NCI-H2227 treated with DMSO at 0.1 percent for 48 hours (cell line): Measurements from ENCODE around the gene RAX2.
"Not testable (repeated sequence)": the region's sequence is repeated elsewhere in the genome, so short reads cannot be mapped to it uniquely, and the experiment has no call there.

Experiments used
- DNase-seq: peaks from one replicate; lab custom pipeline; 2025; lab: John Stamatoyannopoulos, UW

RAX2 gene

DNA sequence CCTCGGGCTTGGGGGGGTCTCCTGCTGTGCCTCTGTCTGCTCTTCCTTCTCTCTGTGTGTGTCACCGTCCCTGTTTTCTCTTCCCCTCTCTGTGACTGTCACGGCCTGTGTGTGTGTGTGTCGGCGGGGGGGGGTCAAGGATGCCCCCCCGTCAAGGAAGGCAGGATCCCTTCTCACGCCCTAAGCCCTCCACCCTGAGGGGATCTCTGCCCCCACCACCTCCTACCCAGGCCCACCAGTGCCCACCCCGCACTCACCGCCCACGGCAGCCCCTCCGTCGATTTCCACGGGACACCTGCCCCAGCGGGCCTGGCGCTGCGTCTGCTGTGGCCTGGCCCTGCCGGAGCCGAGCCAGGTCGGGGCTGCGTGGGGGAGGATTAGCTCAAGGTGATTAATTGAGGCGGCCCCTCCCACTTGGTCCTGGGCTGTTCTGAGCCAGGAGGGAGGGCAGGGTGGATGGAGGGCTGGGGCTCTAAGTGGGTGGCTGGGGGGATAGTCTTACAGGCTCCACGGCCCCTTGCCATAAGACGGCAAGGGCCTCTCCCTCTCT, at the start of gene RAX2:
Gene RAX2 (minus strand): TSS at position 323 of the 550 bp plus-strand sequence. CDS start 486 bp downstream, outside the sequence.
- DNase-seq: no peak

DNA sequence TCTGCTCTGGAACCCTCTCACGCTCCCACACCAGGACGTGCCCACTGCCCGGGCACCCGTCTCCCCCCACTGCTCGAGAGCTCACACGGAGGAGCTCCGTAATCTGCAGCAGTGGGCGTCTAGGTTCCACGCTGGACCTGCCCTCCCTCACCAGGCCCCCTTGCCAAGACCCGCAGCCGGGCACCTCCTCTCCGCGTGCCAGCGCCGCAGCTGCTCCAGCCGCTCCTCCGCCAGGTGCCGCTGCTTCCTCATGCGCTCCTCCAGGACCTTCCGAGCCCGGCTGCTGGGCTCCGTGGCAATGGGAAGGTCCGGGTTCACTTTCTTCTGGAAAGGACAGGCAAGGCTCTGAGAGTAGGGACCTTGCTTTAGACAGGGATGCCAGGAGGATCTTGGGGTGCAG, 49.1 kb upstream of the RAX2 start:
- no peak for DNase-seq

DNA sequence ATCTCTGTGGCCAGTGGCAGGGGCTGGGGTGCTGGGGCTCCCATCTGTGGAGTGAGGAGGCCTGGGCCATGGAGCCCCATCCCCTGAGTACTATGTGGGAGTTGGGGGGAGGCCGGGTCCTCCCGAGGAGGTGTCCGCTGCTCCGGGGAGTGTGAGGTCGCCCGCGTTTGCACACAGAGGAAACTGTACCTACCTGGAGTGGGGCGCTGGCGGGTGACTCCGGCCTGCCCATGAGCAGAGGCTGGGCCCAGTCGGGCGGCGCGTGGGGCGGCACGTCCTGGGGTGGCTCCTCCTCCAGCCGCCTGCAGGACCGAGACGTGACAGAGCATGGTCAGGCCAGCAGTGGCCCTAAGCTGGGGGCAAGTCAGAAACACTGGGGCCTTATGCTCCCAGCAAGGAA, 48.0 kb upstream of the RAX2 start:
- no peak for DNase-seq

DNA sequence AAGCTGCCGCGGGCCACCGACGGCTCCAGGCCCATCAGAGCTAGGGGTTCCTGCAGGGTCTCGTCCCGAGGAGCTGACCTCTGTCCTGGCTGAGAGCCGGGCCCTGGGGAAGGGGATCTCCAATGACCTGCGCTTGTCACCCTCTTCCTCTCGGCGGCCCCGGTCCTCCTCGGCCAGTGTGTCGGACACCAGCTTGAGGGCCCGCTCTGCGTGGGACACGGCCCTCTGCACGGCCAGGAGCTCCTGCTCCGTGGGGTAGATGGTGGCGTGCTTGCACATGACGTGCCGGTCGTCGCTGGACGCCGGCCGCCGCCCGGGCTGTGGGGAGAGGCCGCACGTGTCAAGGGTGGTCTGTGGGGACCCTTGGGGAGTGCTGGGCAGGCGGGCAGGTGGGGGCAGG, 46.9 kb upstream of the RAX2 start:
- DNase-seq: no peak

DNA sequence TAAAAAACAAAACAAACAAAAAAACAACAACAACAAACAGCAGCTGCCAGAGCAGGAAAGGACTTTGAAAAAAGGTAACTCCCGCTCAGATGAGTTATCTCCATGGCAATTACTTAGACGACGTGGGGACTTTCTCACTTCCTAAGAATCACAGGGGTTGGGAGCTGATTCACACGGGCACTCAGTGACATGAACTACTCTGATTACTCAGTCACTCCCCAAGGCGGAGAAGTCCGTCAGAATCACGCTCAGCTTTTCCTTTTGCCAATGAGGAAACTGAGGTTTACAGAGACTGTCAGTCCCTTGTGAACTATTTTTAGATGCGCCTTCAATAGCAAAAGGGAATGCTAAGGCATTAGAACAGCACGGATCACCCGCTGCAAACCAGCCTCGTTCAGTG, 46.4 kb upstream of the RAX2 start:
- DNase-seq: no peak

DNA sequence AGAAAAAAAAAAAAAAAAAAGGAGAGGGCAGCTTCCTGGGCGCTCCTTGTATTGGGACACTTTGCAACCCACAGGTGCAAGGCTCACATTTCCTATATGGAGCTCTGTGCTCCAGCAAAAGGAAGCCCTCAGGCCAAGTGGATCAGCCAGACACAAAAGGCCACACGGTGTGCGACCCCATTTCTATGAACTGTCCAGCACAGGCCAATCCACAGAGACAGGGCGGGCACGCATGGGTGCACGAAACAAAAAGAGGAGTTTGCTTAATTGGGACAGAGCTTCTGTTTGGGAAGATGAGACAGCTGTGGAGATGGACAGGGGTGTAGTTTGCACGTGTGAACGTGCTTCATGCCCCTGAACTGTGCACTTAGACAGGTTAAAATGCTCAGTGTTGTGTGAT, 45.7 kb upstream of the RAX2 start:
- no peak for DNase-seq

DNA sequence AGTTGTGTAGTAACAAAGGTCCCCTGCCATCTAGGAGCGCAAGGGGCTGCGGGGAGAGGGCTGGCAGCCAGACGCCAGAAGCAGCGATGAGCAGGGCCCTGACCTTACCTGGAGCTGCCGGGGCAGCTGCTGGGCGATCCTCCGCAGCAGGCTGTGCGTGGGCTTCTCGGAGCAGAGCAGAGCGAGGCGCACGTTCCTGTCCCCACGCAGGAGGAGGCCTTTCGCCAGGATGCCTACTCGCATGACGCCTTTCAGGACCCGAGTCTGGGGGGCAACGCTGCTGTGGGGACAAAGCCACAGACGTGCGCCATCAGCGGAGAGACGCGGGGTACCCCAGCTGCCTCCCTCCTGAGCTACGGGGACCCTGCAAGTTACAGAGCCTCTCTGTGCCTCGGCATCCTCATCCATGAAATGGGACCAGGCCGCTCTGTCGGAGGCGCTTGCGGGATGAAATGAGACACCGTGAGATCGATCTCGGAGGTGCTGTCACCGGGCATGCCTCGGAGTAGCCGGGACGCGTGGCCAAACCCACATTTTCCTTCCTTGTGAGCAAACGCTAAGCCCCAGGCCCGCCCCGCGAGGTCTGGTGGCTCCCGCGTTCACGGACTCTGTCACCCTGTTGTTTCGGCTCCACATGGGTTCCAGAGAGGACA, 44.7 kb upstream of the RAX2 start:
- no peak for DNase-seq

DNA sequence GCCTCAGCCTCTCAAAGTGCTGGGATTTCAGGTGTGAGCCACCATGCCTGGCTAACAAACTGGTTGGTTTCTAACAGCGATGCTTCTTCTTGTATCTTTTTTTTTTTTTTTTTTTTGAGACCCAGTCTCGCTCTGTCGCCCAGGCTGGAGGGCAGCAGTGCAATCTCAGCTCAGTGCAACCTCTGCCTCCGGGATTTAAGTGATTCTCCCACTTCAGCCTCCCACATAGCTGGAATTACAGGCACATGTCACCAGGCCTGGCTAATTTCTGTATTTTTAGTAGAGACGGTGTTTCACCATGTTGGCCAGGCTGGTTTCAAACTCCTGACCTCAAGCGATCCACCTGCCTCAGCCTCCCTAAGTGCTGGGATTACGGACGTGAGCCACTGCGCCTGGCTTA, 44.1 kb upstream of the RAX2 start:
- DNase-seq: not testable (repeated sequence)

DNA sequence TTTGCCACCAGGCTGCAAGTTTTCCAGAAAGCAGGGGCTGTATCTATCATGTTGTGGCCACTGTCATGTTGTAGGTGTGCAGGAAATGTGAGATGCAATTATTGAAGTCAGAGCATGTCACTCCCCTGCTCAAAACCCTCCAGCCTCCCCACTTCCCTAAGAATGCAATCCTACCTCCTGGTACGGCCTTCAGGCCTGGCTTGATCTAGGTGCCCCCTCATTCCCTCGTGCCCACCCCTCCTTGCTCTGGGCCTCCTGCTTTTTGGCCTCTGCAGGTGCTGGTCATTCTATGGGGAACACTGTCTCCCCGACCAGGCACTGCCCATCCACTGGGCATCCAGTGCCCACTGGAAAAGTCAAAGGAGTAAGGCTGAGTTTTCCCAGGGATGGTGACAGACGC, 42.6 kb upstream of the RAX2 start:
- DNase-seq: no peak

DNA sequence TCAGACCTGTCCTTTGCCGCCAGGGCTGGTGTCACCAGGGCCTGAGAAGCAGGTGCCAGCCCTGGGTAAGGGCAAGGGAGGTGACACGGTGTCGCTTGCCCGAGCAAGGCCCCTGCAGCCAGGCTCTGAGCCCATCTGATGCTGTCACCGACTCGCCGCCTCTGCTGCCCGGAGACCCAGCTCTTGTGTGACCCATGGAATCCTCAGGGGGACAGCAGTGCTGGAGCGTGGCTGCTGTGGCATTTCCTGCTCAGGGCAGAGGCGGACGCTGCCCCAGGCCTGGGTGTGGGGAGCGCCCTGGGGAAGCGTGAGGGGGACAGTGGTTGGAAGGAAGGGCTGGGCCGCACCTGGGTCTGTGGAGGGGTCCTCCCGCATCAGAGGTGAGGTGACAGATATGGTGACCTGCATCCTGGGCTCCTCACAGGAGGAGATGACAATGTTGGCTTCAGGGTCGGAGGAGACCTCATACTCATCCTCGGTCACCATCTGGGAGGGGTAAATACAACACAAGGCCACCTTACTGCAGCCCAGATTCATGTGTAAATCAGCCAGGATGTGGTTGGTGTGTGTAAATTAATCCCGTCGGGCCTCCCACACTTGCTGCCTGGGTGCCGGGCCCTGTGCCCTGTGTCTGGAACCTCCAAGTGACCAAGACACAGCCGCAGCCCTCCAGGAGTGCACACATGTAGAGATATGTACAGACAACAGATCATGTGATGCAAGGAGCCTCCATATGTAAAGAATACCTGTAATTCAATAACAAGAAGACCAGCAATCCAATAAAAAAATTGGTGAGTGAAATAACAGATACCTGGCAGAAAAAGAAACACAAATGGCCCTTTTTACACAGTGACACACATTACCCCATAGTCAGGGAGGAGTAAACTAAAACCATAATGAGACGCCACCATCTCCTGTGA, 41.7 kb upstream of the RAX2 start:
- DNase-seq: no peak

DNA sequence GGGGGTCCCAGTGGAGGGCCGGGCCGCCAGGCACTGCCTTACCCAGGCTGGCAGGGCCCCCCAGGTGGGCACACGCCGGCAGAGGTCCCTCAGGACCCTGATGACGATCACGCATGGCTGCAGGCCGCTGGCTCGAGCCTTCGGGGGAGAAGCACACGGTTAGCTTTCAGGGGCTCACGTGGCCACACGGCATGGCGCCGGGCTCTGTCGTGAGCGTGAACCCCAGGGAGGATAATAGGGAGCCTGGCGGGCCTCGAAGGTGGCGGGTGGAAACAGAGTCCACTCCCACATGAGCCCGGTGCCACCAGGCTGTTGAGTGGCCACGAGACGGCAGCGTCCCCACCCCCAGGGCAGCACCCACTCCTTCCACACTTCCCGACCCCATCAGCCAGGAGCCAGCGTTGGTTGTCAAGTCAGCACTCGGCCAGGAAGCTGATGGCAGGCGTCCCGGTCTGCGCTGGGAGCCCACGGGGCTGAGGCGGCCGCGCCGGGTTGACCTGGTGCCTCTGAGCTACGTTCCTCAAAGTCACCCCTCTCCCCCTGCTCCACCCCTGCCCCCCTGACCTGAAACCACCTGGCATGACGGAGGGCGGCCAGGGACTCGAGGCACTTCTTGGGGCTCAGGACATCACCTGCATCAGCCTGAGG, 38.8 kb upstream of the RAX2 start:
- DNase-seq: no peak

DNA sequence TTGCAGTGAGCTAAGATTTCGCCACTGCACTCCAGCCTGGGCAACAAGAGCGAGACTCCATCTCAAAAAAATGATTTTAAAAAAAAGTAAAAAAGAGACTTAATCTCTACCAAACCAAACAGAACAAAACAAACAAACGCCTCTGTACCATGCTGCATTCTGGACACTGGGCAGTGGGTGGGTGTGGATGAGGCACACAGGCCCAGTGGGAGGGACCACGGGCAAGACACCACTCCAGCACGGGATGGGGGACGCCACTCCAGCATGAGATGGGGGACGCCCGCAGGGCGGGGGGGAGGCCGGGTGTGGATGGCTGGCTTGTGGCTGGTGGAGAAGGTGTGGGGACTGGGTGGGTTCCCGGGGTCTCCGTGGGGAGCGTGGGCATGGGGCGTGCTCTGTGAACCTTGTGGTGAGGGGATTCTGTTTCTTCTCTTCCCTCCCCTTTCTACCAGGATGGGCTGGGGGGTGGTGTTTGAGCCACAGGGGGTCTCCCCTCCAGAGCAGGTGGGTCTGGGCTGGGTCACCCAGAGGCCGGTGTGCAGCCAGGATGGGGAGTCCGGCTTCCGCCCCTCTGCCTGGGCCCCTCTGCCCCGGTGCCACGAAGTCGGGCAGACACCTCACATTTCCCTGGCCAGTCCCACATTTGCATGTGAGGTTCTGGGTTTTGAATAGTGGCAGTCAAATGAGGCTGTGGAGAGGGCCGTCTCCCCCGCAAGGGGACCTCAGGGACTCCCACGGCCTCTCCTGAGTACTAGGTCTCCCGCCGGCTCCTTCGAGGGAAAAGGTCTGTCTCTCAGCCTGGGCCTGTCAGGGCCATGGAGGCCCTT, 38.1 kb upstream of the RAX2 start:
- DNase-seq: no peak

DNA sequence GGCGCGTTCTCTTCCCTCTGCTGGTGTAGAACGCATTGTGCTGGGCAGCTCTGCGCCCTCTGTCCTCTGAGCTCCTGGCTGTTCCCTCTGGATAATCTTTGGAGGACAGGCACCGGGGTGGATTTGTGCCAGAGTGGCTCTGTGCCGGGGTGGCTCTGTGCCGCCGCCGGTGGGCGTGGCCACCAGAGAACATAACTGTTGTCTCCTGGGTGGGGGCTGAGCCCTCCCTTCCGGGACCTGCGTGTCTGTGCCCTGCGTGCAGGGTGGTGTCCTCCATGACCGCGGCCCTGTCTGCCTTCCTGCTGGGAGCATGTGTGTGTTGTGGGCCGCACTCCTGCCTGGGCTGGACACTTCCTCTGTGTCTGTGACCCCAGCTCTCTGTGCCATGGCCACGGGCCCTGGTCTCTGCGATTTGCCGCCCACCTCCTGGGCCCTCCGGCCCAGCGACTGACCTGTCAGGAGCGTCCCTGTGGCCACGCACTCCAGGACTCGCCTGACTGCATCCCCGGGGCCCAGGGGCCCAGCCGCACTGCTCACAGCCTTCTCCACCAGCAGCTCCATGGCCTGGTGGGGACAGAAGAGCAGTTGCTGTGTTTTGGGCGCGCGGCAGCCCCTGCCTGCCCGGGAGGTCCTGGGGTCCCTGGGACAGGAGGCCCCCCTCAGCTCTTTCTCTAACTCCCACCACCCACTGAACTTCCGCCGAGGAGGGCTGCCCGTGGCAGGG, 36.6 kb upstream of the RAX2 start:
- DNase-seq: no peak

DNA sequence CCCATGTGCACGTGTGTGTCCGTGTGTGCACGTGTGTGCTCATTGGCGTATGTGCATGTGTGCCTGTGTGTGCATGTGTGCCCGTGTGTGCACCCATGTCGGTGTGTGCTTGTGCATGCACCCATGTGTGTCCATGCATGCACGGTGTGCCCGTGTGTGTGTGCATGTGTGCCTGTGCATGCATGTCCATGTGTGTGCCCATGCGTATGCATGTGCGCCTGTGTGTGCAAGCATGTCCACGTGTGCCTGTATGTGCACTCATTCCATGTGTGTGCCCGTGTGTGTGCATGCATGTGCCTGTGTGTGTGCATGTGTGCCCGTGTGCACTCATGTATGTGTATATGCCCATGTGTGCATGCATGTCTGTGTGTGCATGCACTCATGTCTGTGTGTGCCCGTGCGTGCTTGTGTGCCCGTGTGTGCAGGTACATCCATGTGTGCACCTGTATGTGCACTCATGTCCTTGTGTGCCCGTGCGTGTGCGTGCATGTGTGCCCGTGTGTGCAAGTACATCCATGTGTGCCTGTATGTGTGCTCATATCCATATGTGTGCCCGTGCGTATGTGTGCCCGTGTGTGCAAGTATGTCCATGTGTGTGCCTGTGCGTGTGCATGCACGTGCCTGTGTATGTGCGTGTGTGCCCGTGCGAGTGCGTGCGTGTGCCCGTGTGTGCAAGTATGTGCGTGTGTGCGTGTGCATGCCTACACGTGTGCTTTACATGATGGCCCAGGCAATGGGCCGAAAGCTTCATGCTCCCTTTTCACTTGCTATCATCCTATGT, 35.7 kb upstream of the RAX2 start:
- no peak for DNase-seq

DNA sequence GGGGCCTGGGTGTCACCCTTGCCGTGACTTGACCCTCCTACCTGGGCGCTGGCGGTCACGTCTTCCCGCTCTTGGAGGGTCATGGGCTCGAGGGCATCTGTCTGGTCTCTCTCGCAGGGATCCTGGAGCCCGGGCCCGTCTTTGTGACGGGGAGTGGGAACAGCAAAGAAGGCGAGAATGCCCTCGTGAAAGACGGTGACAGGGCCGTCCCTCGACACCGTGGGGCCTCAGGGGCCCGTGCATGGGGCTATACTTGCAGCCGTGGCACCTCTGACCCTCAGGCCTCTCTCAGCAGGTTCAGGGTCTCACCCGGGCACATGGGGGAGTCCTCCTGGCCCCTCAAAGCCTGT, 35.1 kb upstream of the RAX2 start:
- no peak for DNase-seq

DNA sequence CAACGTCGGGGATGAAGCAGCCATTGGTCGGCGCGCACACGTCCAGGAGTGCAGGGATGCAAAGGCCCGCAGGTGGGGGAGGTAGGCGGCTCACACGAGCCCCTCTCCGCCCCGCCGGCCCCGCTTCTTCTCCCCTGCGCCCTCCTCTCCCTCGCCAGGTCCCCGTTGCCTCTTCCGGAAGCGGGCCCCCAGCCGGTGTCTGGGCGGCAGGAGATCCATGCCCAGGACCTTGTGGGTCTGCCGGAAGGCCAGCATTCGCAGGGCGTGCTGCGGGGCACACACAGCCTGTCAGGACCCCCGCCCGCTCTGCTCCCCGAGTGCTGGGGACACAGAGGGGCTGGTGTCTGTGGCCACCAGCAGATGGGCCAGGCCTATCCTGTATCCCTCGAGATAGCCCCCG, 33.8 kb upstream of the RAX2 start:
- no peak for DNase-seq

DNA sequence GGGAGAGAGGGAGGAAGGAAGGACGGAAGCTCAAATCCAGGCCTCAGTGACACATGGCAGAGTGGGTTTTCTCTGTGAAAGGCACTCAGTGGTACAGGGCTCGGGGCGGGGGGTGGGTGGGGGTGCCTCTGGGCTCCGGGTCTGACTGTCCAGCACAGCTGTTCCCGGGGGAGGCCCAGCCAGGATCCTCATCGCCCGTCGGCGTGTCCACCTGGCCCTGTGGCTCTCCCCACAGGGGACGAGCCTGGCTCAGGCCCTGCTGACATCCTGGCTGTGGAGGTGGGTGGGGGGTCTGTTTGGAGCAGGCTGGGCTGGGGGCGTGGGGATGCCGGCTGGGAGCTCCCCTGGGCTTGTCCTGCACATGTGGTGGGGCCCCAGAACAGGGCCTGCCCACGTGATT, 32.4 kb upstream of the RAX2 start:
- DNase-seq: no peak

DNA sequence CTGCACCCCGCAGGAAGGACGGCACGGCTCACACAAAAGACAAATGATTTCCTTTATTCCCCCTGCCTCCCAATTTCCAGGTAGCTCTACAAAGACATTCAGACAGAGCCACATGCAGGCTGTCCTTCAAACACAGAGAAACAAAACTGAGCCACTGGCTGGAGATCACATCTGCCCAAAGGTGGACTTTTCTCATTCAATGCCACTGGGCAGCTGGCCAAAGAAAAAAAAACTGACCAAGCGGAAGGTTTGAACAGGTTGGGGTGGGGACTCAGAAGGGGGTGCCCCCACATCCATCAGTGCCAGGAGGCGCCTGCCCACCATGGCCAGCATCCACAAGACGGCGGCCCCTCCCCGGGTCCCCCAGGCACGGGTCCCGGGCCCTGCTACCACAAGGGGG, 32.0 kb upstream of the RAX2 start:
- DNase-seq: no peak

DNA sequence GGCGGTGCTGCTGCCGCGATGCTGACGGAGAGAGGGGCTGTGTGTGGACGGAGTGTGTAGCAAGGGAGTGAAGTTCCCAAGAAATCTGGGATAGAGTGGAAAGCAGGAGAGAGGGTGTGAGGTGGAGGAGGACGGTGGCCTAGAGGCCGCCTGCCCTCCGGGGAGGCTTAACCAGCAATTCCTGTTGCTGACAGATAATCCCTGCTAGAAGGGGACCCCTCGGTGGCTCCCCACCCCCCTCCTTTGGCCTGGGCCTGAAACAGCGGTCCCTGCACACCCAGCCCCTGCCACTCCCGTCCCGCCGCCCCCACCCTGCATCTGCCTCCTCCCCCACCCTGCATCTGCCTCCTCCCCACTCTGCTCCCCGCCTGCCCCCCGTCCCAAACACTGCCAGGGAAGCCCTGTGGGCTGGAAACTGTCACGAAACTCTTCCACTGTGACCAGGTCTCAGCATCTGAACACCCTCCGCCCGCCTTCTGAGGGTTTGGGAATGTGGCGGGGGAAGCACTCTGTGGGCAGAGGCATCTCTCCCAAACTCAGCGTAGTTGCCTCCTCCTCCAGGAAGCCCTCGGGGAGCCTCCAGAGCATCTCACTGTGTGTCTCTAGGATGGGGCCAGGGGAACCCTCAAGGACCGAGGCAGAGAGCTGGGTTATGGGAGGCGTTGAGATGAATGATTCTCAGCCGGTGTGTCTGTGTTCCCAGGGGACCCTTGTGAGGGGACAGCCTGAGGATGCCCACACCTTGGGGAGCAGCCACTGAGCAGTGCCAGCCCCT, 31.3 kb upstream of the RAX2 start:
- no peak for DNase-seq
